Thoracic aorta (tissue), 2 donors: ENCODE data around the gene CLSTN2. TPM values are rescaled to one million over a fixed set of nuclear protein-coding genes. Genes with fewer than 3 reads are reported as not detected.

ENCODE experiments used
- ATAC-seq: fragments of 150-250 bp; one replicate; pipeline ENCODE4 v1.8.0; 2017; ENCODE audit warnings: low read depth; ENCODE audit not compliant: insufficient number of reproducible peaks, low FRiP score
- DNase-seq: peaks from one replicate; pipeline ENCODE4 v3.0.0-alpha.2; 2020; ENCODE audit warnings: low spot score
- H3K27ac ChIP-seq, 2 donors: fragments of 200-600 bp; sonication (generic); 1 replicate in 1 of 2; 2 replicates in 1 of 2; pipeline ENCODE4 v1.5.1; 2016; ENCODE audit warnings: mild to moderate bottlenecking in 2 of 2, moderate library complexity in 2 of 2
- H3K27me3 ChIP-seq: fragments of 200-600 bp; sonication (generic); replicated peaks from 2 replicates; pipeline ENCODE4 v1.6.0; 2016; ENCODE audit warnings: mild to moderate bottlenecking; ENCODE audit not compliant: insufficient read depth
- H3K36me3 ChIP-seq: fragments of 200-600 bp; sonication (generic); one replicate; pipeline ENCODE4 v1.5.1; 2016
- H3K4me1 ChIP-seq, 2 donors: fragments of 200-600 bp; sonication (generic); 1 replicate in 1 of 2; 2 replicates in 1 of 2; pipeline versions ENCODE4 v1.5.1 to v1.6.0; 2016; ENCODE audit warnings: low read depth in 2 of 2, mild to moderate bottlenecking in 1 of 2; ENCODE audit not compliant: control insufficient read depth in 1 of 2
- H3K4me3 ChIP-seq: fragments of 200-600 bp; sonication (generic); 2 replicates; pipeline ENCODE4 v1.5.1; 2016; ENCODE audit warnings: mild to moderate bottlenecking
- H3K9me3 ChIP-seq: fragments of 200-600 bp; sonication (generic); 2 replicates; pipeline ENCODE4 v1.5.1; 2016
- total RNA-seq, 2 donors: library from RNA; depleted of rRNA; stranded (reverse); fragments of >200 nt; gene quantifications; one replicate each; pipeline versions ENCODE4 v1.1.0 to v1.2.3, GENCODE V29; 2016
- TF ChIP-seq, protein P1 (sequence below): fragments of 200-600 bp; sonication (generic); IDR thresholded peaks from one replicate; pipeline ENCODE4 v1.5.1; 2019; ENCODE audit warnings: antibody characterized with exemption

CLSTN2 gene
- total RNA-seq, 2 donors from 2014 or later = 7.6 to 15.7 TPM

DNA sequence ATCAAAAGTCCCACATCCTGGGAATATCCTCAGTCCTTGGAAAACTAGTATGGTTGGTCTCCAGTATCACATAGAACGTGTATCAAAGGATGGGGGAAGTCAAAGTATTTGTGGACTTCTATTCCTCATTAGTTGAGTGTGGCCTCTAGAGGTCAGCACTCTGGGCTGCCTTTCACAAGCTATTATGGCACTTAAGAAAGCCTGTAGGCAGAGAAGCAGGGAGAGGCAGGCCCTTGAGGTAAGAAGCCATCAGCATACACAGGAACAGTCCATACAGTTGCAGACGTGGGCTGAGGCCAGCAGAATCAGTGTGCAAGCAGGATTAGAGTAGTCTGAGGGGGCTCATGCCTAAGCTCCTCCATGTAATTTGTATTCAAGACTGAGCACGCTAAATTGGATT is 341.7 kb downstream of the CLSTN2 start:
- Histone ChIP-seq H3K9me3 (no peaks in the 10 kb centered on the region), H3K27ac (no peak overlapping the region), H3K27me3 (no peaks in the 10 kb centered on the region), H3K4me3 (no peak overlapping the region), H3K4me1 (no peaks in the 10 kb centered on the region), H3K36me3 (no peaks in the 10 kb centered on the region)
- TF ChIP-seq, protein P1, sequence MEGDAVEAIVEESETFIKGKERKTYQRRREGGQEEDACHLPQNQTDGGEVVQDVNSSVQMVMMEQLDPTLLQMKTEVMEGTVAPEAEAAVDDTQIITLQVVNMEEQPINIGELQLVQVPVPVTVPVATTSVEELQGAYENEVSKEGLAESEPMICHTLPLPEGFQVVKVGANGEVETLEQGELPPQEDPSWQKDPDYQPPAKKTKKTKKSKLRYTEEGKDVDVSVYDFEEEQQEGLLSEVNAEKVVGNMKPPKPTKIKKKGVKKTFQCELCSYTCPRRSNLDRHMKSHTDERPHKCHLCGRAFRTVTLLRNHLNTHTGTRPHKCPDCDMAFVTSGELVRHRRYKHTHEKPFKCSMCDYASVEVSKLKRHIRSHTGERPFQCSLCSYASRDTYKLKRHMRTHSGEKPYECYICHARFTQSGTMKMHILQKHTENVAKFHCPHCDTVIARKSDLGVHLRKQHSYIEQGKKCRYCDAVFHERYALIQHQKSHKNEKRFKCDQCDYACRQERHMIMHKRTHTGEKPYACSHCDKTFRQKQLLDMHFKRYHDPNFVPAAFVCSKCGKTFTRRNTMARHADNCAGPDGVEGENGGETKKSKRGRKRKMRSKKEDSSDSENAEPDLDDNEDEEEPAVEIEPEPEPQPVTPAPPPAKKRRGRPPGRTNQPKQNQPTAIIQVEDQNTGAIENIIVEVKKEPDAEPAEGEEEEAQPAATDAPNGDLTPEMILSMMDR = no peak
- no peak for ATAC-seq
- DNase-seq = no peak

DNA sequence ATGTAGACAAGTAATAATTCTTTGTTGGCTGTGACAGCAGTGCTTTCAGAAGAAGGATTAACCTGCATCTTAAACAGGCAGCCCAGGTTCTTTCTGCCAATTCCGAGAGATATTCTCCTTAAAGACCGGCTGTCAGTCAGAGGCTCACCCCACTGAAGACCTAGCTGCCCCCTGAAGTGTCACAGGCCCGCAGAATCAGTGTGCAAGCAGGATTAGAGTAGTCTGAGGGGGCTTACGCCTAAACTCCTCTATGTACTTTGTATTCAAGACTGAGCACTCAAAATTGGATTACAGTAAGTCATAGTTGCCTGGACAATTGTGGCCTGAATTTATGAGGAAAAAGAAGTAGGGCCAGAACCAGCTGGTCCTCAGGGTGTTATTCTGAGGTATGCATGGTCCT is 342.9 kb downstream of the CLSTN2 start:
- no peaks in the 10 kb centered on the region for H3K36me3 ChIP-seq
- H3K4me1 ChIP-seq = no peaks in the 10 kb centered on the region
- no peak overlapping the region for H3K27ac ChIP-seq
- no peaks in the 10 kb centered on the region for H3K9me3 ChIP-seq
- no peak for ATAC-seq
- DNase-seq = no peak
- TF ChIP-seq, protein P1 = no peak
- H3K4me3 ChIP-seq = no peak overlapping the region
- H3K27me3 ChIP-seq = no peaks in the 10 kb centered on the region

DNA sequence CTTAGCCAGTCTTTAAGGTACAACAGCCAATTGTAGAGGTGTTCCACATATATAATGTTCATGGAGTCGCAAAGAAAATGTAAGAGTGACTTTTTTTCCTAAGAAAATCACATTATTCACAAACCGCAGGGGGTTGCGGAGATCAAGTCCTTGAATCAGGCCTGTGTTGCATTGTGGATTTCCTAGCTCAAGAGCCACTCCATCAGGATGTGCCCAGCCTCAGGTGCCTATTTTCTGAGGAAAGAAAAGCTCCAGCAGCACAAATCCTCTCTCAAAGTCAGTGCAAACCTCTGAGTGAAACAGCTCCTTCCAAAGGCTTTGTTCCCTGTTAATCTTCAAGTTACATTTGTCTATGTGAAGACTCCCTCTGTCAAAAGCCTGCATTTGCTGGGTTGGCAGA is 349.4 kb downstream of the CLSTN2 start:
- Histone ChIP-seq H3K4me1 (no peaks in the 10 kb centered on the region), H3K36me3 (no peaks in the 10 kb centered on the region), H3K9me3 (no peaks in the 10 kb centered on the region), H3K4me3 (no peak overlapping the region), H3K27me3 (no peaks in the 10 kb centered on the region), H3K27ac (no peak overlapping the region)
- TF ChIP-seq, protein P1 = no peak
- ATAC-seq (no peak), DNase-seq (no peak)

DNA sequence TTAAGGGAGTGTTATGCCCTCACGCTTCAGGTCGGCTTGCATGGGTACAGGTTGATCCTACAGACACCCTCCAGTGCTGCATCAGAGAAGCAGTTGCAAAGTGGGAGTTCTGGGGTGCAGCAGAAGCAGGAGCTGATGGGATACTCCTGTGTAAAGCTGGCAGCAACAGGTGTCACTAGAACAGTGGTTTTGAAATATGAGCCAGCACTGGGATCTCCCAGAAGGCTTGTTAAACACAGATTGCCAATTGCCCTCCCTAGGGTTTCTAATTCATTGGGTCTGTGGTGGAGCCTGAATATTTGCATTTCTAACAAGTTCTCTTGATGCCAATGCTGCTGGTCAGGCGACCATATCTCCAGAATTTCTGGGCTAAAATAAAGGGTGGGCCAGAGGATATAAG is 350.4 kb downstream of the CLSTN2 start:
- Histone ChIP-seq H3K4me1 (no peaks in the 10 kb centered on the region), H3K36me3 (no peaks in the 10 kb centered on the region), H3K27me3 (no peaks in the 10 kb centered on the region), H3K4me3 (no peak overlapping the region), H3K9me3 (no peaks in the 10 kb centered on the region), H3K27ac (no peak overlapping the region)
- TF ChIP-seq, protein P1 = no peak
- DNase-seq (no peak), ATAC-seq (no peak)

DNA sequence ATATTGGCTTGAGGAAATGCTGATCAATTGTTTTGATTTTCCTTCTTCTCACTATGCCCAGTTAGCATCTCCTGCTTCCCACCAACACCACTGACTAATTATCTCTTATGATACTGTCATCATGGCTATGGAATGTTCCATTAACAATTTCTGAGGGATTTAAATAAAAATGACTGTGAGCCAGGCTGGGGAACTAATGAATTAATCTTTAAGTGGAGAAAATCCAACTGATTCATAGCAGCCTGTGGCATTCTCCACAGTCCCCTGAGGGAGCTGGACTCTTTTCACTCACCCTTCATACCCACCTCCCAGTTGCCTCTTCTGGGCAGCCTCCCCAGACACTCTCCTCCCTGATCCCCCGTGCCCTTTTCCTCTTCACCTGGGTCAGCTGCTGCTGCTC is 353.6 kb downstream of the CLSTN2 start:
- Histone ChIP-seq H3K27ac (no peak overlapping the region), H3K4me3 (no peak overlapping the region), H3K27me3 (no peaks in the 10 kb centered on the region), H3K4me1 (no peaks in the 10 kb centered on the region), H3K36me3 (no peaks in the 10 kb centered on the region), H3K9me3 (no peaks in the 10 kb centered on the region)
- no peak for DNase-seq
- ATAC-seq = no peak
- TF ChIP-seq, protein P1 = no peak
